ENCODE measurements around the gene OR7G1.

OR7G1 gene, protein sequence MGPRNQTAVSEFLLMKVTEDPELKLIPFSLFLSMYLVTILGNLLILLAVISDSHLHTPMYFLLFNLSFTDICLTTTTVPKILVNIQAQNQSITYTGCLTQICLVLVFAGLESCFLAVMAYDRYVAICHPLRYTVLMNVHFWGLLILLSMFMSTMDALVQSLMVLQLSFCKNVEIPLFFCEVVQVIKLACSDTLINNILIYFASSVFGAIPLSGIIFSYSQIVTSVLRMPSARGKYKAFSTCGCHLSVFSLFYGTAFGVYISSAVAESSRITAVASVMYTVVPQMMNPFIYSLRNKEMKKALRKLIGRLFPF

DNA sequence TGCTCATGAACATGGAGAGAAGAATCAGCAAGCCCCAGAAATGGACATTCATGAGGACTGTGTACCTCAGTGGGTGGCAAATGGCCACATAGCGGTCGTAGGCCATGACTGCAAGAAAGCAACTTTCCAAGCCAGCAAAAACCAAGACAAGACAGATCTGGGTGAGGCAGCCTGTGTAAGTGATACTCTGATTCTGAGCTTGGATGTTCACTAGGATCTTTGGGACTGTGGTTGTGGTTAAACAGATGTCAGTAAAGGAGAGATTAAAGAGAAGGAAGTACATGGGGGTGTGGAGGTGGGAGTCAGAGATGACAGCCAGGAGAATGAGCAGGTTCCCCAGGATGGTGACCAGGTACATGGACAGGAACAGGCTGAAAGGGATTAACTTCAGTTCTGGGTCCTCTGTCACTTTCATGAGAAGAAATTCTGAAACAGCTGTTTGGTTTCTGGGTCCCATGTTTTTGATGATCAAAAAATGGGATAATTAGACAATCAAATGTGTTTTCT lies at the start of gene OR7G1:
Gene OR7G1 (minus strand): TSS at position 457 of the 507 bp plus-strand sequence. CDS start 0 bp downstream, at position 457.
- no peak for DNase-seq

DNA sequence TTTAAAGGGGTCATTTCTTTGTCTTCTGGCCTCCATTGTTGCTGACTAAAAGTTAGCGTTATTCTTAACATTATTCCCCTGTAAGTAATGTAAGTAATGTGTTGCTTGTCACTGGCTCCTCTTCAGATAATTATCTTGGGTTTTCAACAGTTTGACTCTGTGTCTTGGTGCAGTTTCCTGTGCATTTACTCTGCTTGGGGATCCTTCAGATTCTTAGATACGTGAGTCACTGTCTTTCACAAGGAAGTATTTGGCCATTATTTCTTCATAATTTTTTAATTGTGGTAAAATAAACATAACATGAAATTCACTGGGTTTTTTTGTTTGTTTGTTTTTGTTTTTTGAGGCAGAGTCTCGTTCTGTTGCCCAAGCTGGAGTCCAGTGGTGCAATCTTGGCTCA lies 49.7 kb upstream of the OR7G1 start:
- no peak for DNase-seq

DNA sequence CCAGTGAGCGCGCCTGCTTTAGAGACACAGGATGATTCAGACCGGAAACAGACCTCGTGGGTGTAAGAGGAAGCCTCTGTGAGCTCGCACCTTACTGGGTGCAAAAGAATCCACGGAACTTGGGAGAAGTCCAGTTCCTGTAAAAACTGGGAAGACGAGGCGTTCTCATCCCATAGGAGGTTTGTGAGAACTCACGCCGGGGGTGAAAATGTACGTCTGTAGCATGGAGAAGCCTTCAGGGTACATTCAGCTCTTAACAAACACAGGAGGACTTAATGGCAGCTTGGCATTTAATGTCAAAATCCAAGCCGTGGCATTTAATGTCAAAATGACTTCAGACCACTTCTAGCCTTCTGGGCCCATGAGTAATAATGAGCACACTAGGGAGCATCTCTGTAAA lies 45.9 kb upstream of the OR7G1 start:
- DNase-seq, result no peak

DNA sequence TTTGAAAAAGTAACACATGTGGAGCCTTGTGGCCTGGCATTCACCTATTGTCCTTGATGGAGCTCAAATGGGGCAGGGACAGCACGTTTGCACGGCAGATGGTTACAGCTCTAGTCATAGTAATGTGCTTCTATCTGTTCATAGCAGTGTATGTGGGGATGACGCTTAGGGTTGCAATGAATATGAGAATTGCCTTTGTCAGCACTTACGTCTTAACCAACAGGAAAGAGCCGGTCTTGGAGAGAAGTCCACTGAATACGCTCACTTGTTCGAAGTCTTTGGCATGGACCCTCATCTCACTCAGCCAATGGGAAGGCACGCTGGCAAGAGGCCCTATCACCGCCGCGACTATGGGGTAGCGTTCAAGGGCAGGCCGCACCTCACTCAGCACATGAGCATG lies 44.3 kb upstream of the OR7G1 start:
- no peak for DNase-seq

DNA sequence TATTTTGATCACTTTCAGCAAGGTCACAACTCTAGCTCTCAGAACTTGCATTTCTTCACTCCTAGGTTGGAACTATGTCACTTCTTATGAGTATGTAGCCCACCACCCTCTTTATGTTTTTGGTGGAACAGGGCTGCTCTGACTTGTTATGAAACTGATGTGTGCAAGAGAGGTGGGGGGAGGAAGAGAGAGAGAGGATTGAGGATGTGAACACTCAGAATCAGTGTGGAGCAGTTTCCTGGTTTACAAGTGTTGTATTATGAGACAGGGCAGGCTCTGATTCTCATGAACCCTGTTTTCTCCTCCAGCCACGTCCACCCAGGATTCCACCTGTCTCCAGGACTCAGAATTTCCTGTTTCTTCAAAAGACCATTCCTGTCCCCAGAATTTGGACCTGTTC lies 40.7 kb upstream of the OR7G1 start:
- no peak for DNase-seq

DNA sequence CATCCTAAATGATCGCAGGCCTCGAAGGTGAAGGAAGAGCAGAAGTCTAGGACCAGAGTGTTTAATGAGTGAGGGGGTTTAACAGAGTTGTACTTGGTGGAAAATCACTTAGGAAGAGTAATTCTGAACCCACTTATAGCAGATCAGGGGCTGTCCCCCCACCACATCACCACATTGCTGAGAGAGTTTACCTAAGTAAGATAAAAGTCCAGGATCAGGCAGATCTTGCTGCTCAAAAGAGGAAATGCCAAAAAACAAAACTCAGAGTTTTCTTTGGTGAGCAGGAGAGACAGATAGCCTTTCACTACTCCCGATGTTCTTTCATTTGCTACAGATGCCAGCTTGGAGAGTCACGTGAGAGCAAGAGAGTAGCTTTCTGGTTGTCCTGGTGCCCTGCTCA lies 40.0 kb upstream of the OR7G1 start:
- DNase-seq, result no peak

DNA sequence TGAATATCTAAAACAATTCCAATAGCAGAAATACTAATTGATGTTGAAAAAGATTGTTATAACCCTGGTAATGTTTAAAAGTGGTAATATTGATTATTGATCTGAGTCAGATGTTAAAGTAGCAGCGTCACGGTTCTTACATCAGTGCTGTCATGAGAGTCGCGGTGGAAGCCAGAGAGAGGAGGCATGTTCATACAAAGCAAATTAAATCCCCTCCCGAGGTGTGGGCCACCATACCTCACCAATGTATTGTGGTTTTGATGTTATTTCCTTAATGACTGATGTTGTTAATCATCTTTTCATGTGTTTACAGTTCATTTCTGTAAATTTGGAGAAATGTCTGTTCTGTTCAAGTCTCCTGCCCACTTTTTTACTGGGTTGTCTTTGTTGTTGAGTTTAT lies 35.8 kb upstream of the OR7G1 start:
- no peak for DNase-seq

DNA sequence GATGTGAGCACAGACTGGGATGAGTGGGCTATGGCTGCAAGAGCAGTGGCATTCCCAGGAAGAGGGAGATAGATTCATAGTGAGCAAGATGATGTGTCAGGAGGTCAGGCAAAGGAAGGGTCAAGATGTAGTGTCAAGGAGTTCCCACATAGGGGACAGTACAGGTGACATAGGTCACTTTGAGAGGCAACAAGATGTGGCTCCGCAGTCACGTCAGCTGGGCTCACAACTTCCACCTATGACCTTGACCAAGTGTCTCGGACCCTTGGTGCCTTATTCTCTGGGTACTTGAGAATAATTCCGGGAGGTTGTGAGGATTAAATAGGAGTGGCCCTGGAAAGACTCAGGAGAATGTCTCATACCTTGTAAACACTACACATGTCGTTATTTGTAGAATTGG lies 35.1 kb upstream of the OR7G1 start:
- no peak for DNase-seq

DNA sequence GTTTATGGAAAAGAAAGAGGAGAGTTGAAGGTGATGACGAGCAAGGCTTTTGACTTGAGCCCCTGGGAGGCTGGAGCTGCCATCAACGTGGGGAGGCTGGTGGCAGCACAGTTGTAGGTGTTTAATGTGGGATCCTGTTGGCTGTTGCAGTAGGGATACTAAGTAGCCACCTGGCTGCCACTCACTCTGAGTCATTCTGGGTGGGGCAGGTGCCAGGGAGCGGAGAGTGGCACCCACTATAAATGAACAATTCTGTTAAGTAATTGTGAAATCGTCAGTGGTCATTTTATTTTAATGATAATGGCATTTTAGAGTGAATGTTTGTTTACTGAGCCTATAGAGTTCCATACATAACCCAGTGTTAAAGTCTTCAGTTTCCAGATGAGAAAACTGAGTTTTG lies 34.4 kb upstream of the OR7G1 start:
- DNase-seq, result no peak

DNA sequence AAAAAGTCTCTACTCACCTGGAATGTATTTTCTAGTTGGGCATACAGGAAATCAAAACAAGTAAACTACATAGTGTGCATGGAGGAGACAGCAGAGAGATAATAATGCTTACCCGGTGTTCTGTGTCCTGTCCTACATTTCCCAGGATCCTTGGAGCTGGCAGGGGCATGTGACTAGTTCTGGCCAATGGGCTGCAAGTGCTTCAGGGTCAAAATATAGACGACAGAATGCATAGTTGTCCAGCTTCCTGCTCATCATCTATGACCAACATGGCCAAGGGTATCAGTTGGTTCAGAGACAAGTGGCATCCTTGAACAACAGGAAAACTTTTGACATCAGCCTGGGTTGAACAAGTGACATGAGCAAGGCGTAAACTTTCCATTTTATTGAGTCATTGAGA lies 33.1 kb upstream of the OR7G1 start:
- no peak for DNase-seq

DNA sequence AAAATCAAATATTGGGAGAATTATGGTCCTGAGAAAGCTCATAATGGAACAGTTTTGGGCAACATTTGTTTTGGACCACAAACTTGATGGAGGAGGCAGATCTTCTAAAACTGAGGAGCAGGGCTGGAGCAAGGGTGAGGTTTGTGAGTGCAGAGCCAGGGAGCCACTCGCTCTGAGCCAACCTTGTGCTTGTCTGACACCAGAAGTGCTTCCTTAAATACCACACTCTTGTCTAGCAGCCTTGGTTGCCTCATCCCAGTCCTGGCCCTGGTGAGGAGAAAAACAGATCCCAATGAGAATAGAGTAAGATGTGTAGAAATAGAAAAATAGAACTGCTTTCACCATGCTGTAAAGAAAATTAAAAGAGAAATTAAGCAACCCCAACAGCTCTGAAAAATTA lies 31.3 kb upstream of the OR7G1 start:
- no peak for DNase-seq

DNA sequence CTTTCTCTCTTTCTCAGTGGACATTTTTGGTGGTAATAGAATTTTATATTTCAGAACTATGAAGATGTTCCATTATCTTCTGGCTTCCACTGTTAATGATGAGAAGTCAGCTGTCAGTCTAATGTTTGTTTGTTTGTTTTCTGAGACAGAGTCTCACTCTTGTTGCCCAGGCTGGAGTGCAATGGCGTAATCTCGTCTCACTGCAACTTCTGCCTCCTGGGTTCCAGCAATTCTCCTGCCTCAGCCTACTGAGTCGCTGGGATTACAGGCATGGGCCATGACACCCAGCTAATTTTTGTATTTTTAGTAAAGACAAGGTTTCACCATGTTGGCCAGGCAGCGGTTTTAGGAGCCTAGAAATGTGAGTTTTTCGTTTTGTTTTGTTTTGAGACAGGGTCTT lies 29.4 kb upstream of the OR7G1 start:
- DNase-seq, result no peak

DNA sequence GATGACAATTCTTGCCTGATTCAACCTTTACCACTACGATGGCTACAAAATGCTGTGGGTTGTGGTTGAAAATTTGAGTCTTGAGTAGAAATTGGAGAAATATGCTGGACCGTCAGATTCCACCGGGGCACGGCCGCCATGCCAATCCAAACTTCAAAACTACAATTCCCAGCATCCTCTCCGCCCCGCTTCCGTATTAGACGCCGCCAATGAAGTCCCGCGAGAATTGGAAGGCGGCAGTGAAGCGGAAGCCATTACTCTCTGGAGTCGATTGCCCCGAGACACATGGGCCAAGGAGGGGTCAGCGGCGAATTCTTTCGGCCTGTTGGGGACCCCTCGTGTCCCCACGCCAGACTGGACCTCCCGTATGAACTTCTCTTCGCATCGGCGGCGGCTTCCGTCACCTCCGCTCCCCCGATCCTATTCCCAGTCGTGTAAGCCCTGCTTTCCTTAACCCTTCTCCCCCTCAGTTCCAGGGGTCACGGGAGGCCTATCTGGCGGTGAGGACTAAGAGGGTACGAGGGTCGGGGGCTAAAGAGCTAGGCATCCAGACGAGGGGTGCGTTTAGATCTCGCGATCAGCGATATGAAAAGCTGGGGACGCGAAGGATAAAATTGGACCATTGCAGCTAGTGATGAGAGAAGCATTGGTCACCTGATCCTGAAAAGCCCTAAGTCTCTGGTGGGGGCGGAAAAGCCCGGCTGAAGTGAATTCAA lies 24.8 kb upstream of the OR7G1 start, which contains the start of gene ZNF317:
Gene ZNF317 (plus strand): TSS at position 239 of the 716 bp plus-strand sequence. CDS start 15,620 bp downstream, outside the sequence.
- DNase-seq, result peak; percentile 76 to 80

DNA sequence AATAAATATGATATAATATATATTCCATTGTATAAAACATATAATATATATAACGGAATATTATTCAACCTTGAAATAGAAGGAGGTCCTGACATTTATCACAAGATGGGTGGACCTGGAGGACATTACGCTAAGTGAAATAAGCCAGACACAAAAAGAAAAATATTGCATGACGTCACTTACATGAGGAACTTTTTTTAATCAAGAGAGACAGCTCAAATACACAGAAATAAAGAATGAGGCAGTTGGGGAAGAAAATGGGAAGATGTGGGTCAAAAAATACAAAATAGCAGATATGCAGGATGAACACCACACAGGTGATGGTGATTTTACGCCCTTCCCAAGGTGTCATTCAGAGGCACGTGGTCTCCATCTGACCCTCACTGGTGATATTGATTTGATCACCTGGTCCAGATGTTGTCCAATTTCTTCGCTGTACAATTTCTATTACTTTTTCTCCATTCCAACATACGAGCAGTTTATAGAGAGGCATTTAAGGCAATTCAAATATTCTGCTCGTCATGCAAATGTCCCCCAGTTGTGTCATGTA lies 24.1 kb upstream of the OR7G1 start:
- DNase-seq, result no peak

DNA sequence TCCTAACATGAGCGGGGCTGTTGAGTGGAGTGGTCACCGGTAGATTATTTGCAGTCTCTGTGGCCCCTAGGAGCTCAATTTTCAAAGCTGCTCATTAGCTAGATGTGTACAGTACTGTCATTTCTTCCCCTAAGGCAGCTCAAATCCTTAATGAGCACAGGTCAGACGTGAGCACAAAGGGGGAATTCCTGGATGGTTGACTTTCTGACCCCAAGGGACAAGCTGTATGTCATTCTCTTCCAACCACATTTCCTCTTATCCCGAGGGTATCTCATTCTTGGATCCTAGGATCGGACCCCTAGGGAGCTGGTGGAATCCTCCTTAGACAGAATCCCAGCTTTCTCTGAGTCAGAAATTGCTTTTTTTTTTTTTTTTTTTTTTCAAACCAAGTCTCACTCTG lies 16.9 kb upstream of the OR7G1 start:
- no peak for DNase-seq

DNA sequence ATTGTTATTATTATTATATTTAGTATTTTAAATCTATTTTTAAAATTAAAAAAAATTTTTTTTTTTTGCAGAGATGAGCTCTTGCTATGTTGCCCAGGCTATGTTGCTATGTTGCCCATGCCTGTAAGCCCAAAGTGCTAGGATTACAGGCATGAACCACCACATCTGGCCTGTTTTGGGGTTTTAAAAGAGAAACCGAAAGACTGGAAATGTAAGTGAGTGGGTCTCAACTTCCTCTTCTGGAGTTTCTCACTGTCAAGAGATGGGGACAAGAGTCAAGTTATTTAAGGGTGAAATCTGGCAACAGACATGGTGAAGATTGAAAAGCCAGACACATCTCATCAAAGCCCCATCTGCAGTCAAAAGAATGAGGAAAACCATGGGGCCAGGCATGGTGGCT lies 15.4 kb upstream of the OR7G1 start:
- DNase-seq, result no peak

DNA sequence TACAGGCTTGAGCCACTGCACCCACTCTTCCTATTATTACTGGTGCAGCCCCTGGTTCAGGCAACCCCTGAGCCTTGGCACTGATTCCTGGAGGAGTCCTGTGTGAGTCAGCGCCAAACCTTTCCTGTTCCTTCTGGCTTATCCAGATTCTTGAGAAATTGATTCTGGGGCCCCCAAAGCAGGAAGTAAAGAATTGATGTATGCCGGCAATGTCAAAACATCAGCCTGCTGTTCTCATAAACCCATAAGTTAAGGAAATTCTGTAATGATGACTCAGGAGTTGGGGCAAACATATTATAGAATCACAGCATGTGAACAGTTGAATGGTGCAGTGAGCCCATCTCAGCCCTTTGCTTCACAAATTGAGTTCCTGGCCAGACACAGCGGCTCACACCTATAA lies 12.6 kb upstream of the OR7G1 start:
- DNase-seq, result no peak

DNA sequence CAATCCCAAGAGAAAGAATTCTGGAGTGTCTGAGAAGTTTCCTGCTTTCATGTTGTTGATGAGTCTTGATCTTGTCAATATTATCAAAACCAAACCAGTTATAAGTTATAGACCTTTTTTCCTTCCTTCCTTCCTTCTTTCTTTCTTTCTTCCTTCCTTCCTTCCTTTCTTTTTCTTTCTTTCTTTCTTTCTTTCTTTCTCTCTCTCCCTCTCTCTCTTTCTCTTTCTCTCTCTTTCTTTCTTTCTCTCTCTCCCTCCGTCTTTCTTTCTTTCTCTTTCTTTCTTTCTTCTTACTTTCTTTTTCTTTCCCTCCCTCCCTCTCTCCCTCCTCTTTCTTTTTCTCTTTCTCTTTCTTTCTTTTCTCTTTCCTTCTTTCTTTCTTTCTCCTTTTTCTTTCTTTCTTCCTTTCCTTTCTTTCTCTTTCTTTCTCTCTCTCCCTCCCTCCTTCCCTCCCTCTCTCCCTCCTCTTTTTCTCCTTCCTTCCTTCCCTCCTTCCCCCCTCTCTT lies 11.4 kb upstream of the OR7G1 start, which contains the start of gene OR7G3:
Gene OR7G3 (minus strand): TSS at position 51 of the 506 bp plus-strand sequence. CDS start 0 bp downstream, at position 51.
- DNase-seq, result no peak

DNA sequence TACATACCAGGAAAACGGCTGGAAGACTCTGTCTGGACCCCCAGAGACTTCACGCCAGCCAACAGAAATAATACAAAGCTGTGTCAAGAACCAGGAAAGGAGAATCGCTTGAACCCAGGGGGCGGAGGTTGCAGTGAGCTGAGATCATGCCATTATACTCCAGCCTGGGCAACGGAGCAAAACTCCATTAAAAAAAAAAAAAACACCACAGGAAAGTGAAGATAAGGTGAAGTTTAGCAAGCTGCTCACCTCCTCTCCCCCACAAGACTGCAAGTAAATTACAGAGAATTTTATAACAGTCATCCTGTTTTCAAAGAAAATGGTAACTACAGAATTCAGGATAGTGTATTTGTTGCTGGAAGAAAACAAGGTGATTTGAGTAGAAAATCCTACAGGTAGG lies 984 bp upstream of the OR7G1 start:
- no peak for DNase-seq

DNA sequence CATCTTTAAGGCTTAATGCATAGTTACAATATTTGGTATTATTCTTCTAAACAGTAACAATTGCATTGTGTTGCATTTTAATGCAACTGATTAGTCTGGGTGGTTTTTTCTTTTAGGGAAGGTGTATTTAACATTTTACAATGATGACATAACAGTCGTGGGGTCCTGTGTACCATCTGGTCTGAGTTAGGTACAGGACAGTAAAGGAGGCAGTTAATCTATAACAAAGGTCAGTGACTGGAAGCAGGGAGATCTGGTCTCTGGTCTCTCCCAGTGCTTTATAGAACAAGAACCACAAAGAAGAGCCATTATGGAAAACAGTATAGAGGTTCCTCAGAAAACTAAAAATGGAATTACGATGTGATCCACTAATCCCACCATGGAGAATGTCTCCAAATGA lies 5.6 kb downstream of the OR7G1 start:
- DNase-seq, result no peak

DNA sequence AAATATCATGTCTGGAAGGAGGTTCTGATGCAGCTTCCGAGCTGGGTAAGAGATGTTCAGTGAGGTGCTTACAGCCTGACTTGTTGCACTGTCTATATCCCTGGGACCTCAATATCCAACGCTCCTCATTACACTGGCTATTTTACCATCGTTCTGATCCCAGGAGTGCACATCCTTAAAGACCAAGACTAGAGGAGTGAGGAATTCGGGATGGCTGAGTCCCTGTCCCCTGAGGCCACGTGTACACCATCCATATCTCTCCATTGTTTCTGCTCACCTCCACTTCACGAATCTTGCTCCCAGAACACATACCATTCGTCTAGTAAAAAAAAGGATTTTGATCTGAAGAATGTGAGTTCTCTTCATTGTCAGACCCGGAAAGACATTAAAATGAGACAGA lies 8.2 kb downstream of the OR7G1 start, which contains the start of gene OR7G2:
Gene OR7G2 (minus strand): TSS at position 101 of the 400 bp plus-strand sequence. CDS start 4,232 bp downstream, outside the sequence.
- DNase-seq, result no peak

DNA sequence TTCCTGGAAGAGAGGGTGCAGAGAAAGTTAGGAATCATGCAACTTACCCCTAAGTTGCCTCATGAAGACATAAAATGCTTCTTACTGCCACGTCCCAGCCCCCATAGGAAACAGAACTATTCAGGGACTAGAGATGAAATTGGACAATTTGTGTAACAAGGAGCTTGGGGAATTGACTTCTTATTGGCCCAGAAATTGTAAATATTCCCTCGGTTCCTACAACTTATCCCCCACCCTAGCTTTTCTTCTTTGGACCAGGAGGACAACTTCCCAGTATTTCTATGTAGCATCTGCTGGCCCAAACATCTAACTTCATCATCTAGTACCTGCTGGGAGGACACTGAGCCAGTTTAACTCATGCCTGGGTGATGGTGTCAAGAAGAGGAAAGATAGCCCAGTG lies 28.8 kb downstream of the OR7G1 start, which contains the start of gene OR1M1:
Gene OR1M1 (plus strand): TSS at position 301 of the 400 bp plus-strand sequence. CDS start 6,184 bp downstream, outside the sequence.
- DNase-seq, result no peak

DNA sequence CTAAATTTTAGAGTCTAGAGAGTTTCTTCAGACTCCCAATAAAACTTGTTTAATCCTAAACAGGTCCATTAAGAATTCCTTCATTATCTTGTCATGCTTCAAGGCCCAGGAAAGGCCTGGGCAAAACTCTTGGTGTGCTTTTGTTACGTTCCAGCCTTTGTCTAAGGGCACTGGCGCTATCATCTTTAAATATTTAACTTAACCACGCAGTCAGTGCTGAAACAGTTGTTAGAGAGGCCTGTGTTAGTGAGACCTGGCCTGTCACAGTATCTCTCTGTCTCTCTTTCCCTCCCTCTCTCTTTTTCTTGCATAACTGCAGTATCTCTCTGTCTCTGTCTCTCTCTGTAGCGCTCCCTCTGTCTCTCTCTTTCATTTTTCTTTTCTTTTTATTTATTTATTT lies 36.9 kb downstream of the OR7G1 start:
- no peak for DNase-seq

All from stimulated activated CD4-positive, alpha-beta T cell treated with anti-CD3 and anti-CD28 coated beads, Interleukin-2, amount 100 ng/mL, for 48 hours (primary cell).